ENCODE measurements around the gene DDX52. TPM values are rescaled to one million over a fixed set of nuclear protein-coding genes. Genes with fewer than 3 reads are reported as not detected.

Gene DDX52
- total RNA-seq, 1 donor from 2014 or later, result 12.9 TPM

- DNase-seq, result no peak
- H3K4me3 ChIP-seq, result no peak overlapping the region
- H3K4me1 ChIP-seq, result peaks cover 4% of the 10 kb centered on the region
- intact Hi-C loops (cut with micrococcal nuclease), result no loop called here
- TF ChIP-seq CTCF (IDR thresholded peaks at IDR 0.05; ENCODE audit: borderline replicate concordance), result no peak
- H3K27ac ChIP-seq (replicated peaks), result no peak overlapping the region
- peaks cover 72% of the 10 kb centered on the region for H3K36me3 ChIP-seq
- H3K9me3 ChIP-seq (replicated peaks), result no peaks in the 10 kb centered on the region
- H3K27me3 ChIP-seq (ENCODE audit: low read depth), result no peaks in the 10 kb centered on the region
These were observed 76.1 kb downstream of the DDX52 start for GRCh38 chr17:37567137-37567536.

GRCh38 chr17:37564252-37564651 is 79.0 kb downstream of the DDX52 start:
- intact Hi-C loops (cut with micrococcal nuclease), result no loop called here
- no peaks in the 10 kb centered on the region for H3K9me3 ChIP-seq (replicated peaks)

GRCh38 chr17:37562016-37562745 is 81.1 kb downstream of the DDX52 start:
- H3K9me3 ChIP-seq (replicated peaks), result no peaks in the 10 kb centered on the region
- peaks cover 76% of the 10 kb centered on the region for H3K36me3 ChIP-seq
- TF ChIP-seq CTCF (IDR thresholded peaks at IDR 0.05; ENCODE audit: borderline replicate concordance), result no peak
- no peak overlapping the region for H3K27ac ChIP-seq (replicated peaks)
- H3K27me3 ChIP-seq (ENCODE audit: low read depth), result no peaks in the 10 kb centered on the region
- H3K4me3 ChIP-seq, result no peak overlapping the region
- DNase-seq, result no peak
- H3K4me1 ChIP-seq, result peaks cover 4% of the 10 kb centered on the region
- intact Hi-C loops (cut with micrococcal nuclease), result no loop called here

More at GRCh38 chr17:37564252-37564651, 79.0 kb downstream of the DDX52 start:
- no peak for TF ChIP-seq CTCF (IDR thresholded peaks at IDR 0.05; ENCODE audit: borderline replicate concordance)
- no peak overlapping the region for H3K27ac ChIP-seq (replicated peaks)
- peaks cover 4% of the 10 kb centered on the region for H3K4me1 ChIP-seq
- H3K36me3 ChIP-seq, result peaks cover 76% of the 10 kb centered on the region
- DNase-seq, result no peak
- no peak overlapping the region for H3K4me3 ChIP-seq
- no peaks in the 10 kb centered on the region for H3K27me3 ChIP-seq (ENCODE audit: low read depth)

Small RNA genes lying within 50 kb of the gene (microRNA-seq; reads per million reads assigned to microRNA genes)
- not detected for gene MIR378J

Other genes with a start within 250 kb of the DDX52 start
- 16.2 TPM for gene ACACA, start 236.6 kb downstream of the DDX52 start, total RNA-seq
- 11.9 TPM for gene TADA2A, start 236.6 kb downstream of the DDX52 start, total RNA-seq
- gene DUSP14, start 153.6 kb downstream of the DDX52 start, total RNA-seq, result 18.1 TPM
- gene SYNRG, start 34.0 kb downstream of the DDX52 start, total RNA-seq, result 33.0 TPM
- gene HNF1B, start 101.6 kb upstream of the DDX52 start, total RNA-seq, result not detected

Measured in left ventricle myocardium inferior (tissue), 1 donor.